GM23338 (cell line): ENCODE data around the gene DDRGK1. TPM values are rescaled to one million over a fixed set of nuclear protein-coding genes. Genes with fewer than 3 reads are reported as not detected.
A peak's percentile ranks its signal among the peaks of the same experiment; 100 is the strongest.

Experiments used
- ATAC-seq: fragments of 200-7000 bp; cut with Tn5 transposase; 3 replicates; pipeline ENCODE4 v1.9.1; 2020
- DNase-seq: peaks from one replicate; pipeline ENCODE4 v3.0.0-alpha.2; 2015; ENCODE audit warnings: low spot score
- H2AFZ ChIP-seq: fragments of 200-600 bp; sonication (generic); 2 replicates; pipeline ENCODE4 v1.8.0; 2016; ENCODE audit warnings: antibody characterized with exemption, mild to moderate bottlenecking, moderate library complexity
- H3F3A ChIP-seq: fragments of 200-600 bp; sonication (generic); replicated peaks from 2 replicates; pipeline ENCODE4 v1.8.0; 2017; ENCODE audit warnings: antibody characterized with exemption, mixed run types, low read depth
- H3K27ac ChIP-seq: fragments of 200-600 bp; sonication (generic); 2 replicates; pipeline ENCODE4 v1.6.1; 2016; ENCODE audit warnings: low read depth
- H3K27me3 ChIP-seq: fragments of 200-600 bp; sonication (generic); 2 replicates; pipeline ENCODE4 v1.8.0; 2016; ENCODE audit warnings: mild to moderate bottlenecking, mixed run types, moderate library complexity; ENCODE audit not compliant: insufficient read depth
- H3K36me3 ChIP-seq: fragments of 200-600 bp; sonication (generic); 2 replicates; pipeline ENCODE4 v1.8.0; 2016; ENCODE audit warnings: mild to moderate bottlenecking; ENCODE audit not compliant: insufficient read depth
- H3K4me1 ChIP-seq: fragments of 200-600 bp; sonication (generic); 2 replicates; pipeline ENCODE4 v1.8.0; 2016; ENCODE audit warnings: mild to moderate bottlenecking, moderate library complexity; ENCODE audit not compliant: insufficient read depth
- H3K4me2 ChIP-seq: fragments of 200-600 bp; sonication (generic); 2 replicates; pipeline ENCODE4 v1.7.1; 2017; ENCODE audit warnings: mixed run types
- H3K4me3 ChIP-seq: fragments of 200-600 bp; sonication (generic); 2 replicates; pipeline ENCODE4 v1.6.1; 2016; ENCODE audit warnings: mixed run types
- H3K79me2 ChIP-seq: fragments of 200-600 bp; sonication (generic); replicated peaks from 2 replicates; pipeline ENCODE4 v1.8.0; 2017; ENCODE audit warnings: mild to moderate bottlenecking; ENCODE audit not compliant: insufficient read depth
- H3K9me2 ChIP-seq: fragments of 200-600 bp; sonication (generic); 2 replicates; pipeline ENCODE4 v1.8.0; 2017; ENCODE audit not compliant: insufficient read depth
- H4K20me1 ChIP-seq: fragments of 200-600 bp; sonication (generic); replicated peaks from 2 replicates; pipeline ENCODE4 v1.8.0; 2017; ENCODE audit warnings: mild to moderate bottlenecking; ENCODE audit not compliant: insufficient read depth
- H3K27ac Mint-ChIP-seq: 2 replicates; pipeline ENCODE4 v1.8.0; 2020; ENCODE audit warnings: inconsistent platforms, mild to moderate bottlenecking, moderate library complexity, mixed read lengths
- H3K27me3 Mint-ChIP-seq: 3 replicates; pipeline ENCODE4 v1.8.0; 2022; ENCODE audit warnings: low read depth, mild to moderate bottlenecking, moderate library complexity, mixed read lengths, inconsistent platforms; ENCODE audit not compliant: insufficient read depth, poor library complexity
- H3K36me3 Mint-ChIP-seq: 3 replicates; pipeline ENCODE4 v1.8.0; 2021; ENCODE audit warnings: low read depth, mild to moderate bottlenecking, inconsistent platforms, moderate library complexity, mixed read lengths
- H3K4me1 Mint-ChIP-seq: 3 replicates; pipeline ENCODE4 v1.8.0; 2020; ENCODE audit warnings: mild to moderate bottlenecking, inconsistent platforms, mixed read lengths
- H3K4me3 Mint-ChIP-seq: 3 replicates; pipeline ENCODE4 v1.8.0; 2021; ENCODE audit warnings: moderate library complexity, mild to moderate bottlenecking, inconsistent platforms, mixed read lengths
- H3K9me3 Mint-ChIP-seq: 3 replicates; pipeline ENCODE4 v1.8.0; 2020; ENCODE audit warnings: moderate library complexity, mild to moderate bottlenecking, inconsistent platforms, mixed read lengths
- CREB1 ChIP-seq: fragments of 250-450 bp; sonication (Bioruptor Pico); IDR thresholded peaks from 2 replicates; pipeline ENCODE4 v1.5.0; 2020; ENCODE audit warnings: low read depth, mild to moderate bottlenecking, moderate library complexity
- EZH2 ChIP-seq: fragments of 200-600 bp; sonication (generic); IDR thresholded peaks from one replicate; pipeline ENCODE4 v1.8.0; 2017; ENCODE audit warnings: antibody characterized with exemption, mild to moderate bottlenecking, low read depth; ENCODE audit not compliant: unreplicated experiment
- EZH2phosphoT487 ChIP-seq: fragments of 200-600 bp; sonication (generic); IDR thresholded peaks from one replicate; pipeline ENCODE4 v1.8.1; 2018; ENCODE audit warnings: antibody characterized with exemption; ENCODE audit not compliant: unreplicated experiment
- JUNB ChIP-seq: IDR thresholded peaks from one replicate; pipeline ENCODE4 v1.6.1; 2016; ENCODE audit warnings: antibody characterized with exemption; ENCODE audit not compliant: unreplicated experiment
- NANOG ChIP-seq: IDR thresholded peaks from 2 replicates; pipeline ENCODE4 v1.6.1; 2016; ENCODE audit warnings: antibody characterized with exemption, borderline replicate concordance
- POLR2AphosphoS5 ChIP-seq: IDR thresholded peaks from 2 replicates; pipeline ENCODE4 v1.6.1; 2016; ENCODE audit warnings: antibody characterized with exemption, low read depth
- STAT1 ChIP-seq: IDR thresholded peaks from one replicate; pipeline ENCODE4 v1.6.1; 2016; ENCODE audit warnings: antibody characterized with exemption; ENCODE audit not compliant: unreplicated experiment
- ZNF331 ChIP-seq: fragments of 250-450 bp; sonication (Bioruptor Pico); IDR thresholded peaks from 2 replicates; pipeline ENCODE4 v1.5.0; 2020; ENCODE audit warnings: low read depth, mild to moderate bottlenecking, moderate library complexity
- polyA plus RNA-seq: library from polyadenylated mRNA; unstranded; fragments of >200 nt; fragmentation: Nextera tagmentation; extraction: Ambion mirVana; gene quantifications from 2 replicates; pipeline ENCODE4 v1.2.1, GENCODE V29; 2016
- total RNA-seq: library from RNA; depleted of rRNA; stranded (reverse); fragments of >200 nt; shearing (Covaris generic); gene quantifications from 2 replicates; pipeline ENCODE4 v1.2.3, GENCODE V29; 2014
- TF ChIP-seq, protein P1 (sequence below), 2 experiments: fragments of 200-600 bp in 1 of 2; sonication (generic) in 1 of 2; conservative IDR thresholded peaks; 2 replicates each; pipeline versions ENCODE4 v1.5.1 to v1.6.1; 2016 to 2017; ENCODE audit warnings: antibody characterized with exemption in 2 of 2, low read depth in 2 of 2, mild to moderate bottlenecking in 2 of 2, moderate library complexity in 1 of 2
- TF ChIP-seq, protein P2 (sequence below): fragments of 250-450 bp; sonication (Bioruptor Pico); IDR thresholded peaks from 2 replicates; pipeline ENCODE4 v1.5.0; 2020; ENCODE audit warnings: mild to moderate bottlenecking, moderate library complexity
- TF ChIP-seq, protein P3 (sequence below): IDR thresholded peaks from 2 replicates; pipeline ENCODE4 v1.6.1; 2016; ENCODE audit warnings: antibody characterized with exemption

DDRGK1 gene
- total and polyA plus RNA-seq, 2 experiments from 2014 or later: 44.0 to 45.5 TPM

DNA sequence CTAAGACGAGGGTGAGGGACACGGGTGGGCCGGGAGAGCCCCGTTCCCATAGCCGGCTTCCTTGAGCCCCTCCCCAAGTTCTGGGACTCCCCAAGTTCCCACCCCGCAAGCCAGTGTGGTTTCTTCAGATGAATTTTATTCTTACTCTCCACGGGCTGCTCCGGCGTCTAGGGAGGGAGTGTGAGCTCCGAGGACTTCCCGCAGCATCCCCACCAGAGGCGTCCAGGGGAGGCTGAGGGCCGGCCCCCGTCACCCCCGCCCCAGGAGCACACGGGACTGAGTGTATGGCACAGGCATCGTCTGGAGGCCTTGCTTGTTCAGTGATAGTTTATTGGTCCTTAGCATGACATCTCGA is 44.5 kb upstream of the DDRGK1 start:
- Histone ChIP-seq H3K9me2 (no peaks in the 10 kb centered on the region), H3F3A (0 out of 2 replicates have a peak, but pooled peaks cover 14% of the 10 kb centered on the region), H3K27ac (no peak overlapping the region), H3K4me3 (peak overlapping the region; percentile 64), H2AFZ (peak overlapping the region; percentile 96), H3K4me1 (peaks cover 18% of the 10 kb centered on the region), H3K4me2 (peak overlapping the region; percentile 90), H3K36me3 (no peaks in the 10 kb centered on the region), H3K27me3 (peaks cover 34% of the 10 kb centered on the region), H3K79me2 (no peaks in the 10 kb centered on the region), H4K20me1 (no peaks in the 10 kb centered on the region)
- Mint-ChIP-seq H3K4me1 (peaks cover 8% of the 10 kb centered on the region), H3K9me3 (no peaks in the 10 kb centered on the region), H3K27ac (no peak overlapping the region), H3K36me3 (no peaks in the 10 kb centered on the region), H3K4me3 (peak overlapping the region; percentile 70), H3K27me3 (peaks cover 31% of the 10 kb centered on the region)
- TF ChIP-seq STAT1: no peak
- no peak for TF ChIP-seq JUNB
- no peak for TF ChIP-seq EZH2
- no peak for TF ChIP-seq POLR2AphosphoS5
- no peak for TF ChIP-seq ZNF331 (CRISPR knock-in tag)
- TF ChIP-seq NANOG: no peak
- TF ChIP-seq EZH2phosphoT487: no peak
- TF ChIP-seq, protein P1, sequence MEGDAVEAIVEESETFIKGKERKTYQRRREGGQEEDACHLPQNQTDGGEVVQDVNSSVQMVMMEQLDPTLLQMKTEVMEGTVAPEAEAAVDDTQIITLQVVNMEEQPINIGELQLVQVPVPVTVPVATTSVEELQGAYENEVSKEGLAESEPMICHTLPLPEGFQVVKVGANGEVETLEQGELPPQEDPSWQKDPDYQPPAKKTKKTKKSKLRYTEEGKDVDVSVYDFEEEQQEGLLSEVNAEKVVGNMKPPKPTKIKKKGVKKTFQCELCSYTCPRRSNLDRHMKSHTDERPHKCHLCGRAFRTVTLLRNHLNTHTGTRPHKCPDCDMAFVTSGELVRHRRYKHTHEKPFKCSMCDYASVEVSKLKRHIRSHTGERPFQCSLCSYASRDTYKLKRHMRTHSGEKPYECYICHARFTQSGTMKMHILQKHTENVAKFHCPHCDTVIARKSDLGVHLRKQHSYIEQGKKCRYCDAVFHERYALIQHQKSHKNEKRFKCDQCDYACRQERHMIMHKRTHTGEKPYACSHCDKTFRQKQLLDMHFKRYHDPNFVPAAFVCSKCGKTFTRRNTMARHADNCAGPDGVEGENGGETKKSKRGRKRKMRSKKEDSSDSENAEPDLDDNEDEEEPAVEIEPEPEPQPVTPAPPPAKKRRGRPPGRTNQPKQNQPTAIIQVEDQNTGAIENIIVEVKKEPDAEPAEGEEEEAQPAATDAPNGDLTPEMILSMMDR (conservative IDR thresholded peaks at IDR 0.05; ENCODE audit: low read depth in 2 of 2): no peak
- TF ChIP-seq, protein P2, sequence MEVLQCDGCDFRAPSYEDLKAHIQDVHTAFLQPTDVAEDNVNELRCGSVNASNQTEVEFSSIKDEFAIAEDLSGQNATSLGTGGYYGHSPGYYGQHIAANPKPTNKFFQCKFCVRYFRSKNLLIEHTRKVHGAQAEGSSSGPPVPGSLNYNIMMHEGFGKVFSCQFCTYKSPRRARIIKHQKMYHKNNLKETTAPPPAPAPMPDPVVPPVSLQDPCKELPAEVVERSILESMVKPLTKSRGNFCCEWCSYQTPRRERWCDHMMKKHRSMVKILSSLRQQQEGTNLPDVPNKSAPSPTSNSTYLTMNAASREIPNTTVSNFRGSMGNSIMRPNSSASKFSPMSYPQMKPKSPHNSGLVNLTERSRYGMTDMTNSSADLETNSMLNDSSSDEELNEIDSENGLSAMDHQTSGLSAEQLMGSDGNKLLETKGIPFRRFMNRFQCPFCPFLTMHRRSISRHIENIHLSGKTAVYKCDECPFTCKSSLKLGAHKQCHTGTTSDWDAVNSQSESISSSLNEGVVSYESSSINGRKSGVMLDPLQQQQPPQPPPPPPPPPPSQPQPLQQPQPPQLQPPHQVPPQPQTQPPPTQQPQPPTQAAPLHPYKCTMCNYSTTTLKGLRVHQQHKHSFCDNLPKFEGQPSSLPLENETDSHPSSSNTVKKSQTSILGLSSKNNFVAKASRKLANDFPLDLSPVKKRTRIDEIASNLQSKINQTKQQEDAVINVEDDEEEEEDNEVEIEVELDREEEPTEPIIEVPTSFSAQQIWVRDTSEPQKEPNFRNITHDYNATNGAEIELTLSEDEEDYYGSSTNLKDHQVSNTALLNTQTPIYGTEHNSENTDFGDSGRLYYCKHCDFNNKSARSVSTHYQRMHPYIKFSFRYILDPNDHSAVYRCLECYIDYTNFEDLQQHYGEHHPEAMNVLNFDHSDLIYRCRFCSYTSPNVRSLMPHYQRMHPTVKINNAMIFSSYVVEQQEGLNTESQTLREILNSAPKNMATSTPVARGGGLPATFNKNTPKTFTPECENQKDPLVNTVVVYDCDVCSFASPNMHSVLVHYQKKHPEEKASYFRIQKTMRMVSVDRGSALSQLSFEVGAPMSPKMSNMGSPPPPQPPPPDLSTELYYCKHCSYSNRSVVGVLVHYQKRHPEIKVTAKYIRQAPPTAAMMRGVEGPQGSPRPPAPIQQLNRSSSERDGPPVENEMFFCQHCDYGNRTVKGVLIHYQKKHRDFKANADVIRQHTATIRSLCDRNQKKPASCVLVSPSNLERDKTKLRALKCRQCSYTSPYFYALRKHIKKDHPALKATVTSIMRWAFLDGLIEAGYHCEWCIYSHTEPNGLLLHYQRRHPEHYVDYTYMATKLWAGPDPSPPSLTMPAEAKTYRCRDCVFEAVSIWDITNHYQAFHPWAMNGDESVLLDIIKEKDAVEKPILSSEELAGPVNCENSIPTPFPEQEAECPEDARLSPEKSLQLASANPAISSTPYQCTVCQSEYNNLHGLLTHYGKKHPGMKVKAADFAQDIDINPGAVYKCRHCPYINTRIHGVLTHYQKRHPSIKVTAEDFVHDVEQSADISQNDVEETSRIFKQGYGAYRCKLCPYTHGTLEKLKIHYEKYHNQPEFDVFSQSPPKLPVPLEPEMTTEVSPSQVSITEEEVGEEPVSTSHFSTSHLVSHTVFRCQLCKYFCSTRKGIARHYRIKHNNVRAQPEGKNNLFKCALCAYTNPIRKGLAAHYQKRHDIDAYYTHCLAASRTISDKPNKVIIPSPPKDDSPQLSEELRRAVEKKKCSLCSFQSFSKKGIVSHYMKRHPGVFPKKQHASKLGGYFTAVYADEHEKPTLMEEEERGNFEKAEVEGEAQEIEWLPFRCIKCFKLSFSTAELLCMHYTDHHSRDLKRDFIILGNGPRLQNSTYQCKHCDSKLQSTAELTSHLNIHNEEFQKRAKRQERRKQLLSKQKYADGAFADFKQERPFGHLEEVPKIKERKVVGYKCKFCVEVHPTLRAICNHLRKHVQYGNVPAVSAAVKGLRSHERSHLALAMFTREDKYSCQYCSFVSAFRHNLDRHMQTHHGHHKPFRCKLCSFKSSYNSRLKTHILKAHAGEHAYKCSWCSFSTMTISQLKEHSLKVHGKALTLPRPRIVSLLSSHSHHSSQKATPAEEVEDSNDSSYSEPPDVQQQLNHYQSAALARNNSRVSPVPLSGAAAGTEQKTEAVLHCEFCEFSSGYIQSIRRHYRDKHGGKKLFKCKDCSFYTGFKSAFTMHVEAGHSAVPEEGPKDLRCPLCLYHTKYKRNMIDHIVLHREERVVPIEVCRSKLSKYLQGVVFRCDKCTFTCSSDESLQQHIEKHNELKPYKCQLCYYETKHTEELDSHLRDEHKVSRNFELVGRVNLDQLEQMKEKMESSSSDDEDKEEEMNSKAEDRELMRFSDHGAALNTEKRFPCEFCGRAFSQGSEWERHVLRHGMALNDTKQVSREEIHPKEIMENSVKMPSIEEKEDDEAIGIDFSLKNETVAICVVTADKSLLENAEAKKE (CRISPR knock-in tag): no peak
- TF ChIP-seq, protein P3, sequence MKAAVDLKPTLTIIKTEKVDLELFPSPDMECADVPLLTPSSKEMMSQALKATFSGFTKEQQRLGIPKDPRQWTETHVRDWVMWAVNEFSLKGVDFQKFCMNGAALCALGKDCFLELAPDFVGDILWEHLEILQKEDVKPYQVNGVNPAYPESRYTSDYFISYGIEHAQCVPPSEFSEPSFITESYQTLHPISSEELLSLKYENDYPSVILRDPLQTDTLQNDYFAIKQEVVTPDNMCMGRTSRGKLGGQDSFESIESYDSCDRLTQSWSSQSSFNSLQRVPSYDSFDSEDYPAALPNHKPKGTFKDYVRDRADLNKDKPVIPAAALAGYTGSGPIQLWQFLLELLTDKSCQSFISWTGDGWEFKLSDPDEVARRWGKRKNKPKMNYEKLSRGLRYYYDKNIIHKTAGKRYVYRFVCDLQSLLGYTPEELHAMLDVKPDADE: no peak
- TF ChIP-seq CREB1 (CRISPR knock-in tag): no peak
- ATAC-seq: peak; percentile 29
- DNase-seq: no peak
